HepG2 (cell line): Measurements from ENCODE around the gene CACNA1D. TPM values are rescaled to one million over a fixed set of nuclear protein-coding genes. Genes with fewer than 3 reads are reported as not detected.

ENCODE experiments used
- ADNP ChIP-seq: sonication (generic); formaldehyde crosslinking; IDR thresholded peaks from 2 replicates; pipeline ENCODE4 v1.4.0; 2020; ENCODE audit warnings: missing genetic modification reagents
- CAMTA2 ChIP-seq: sonication (generic); formaldehyde crosslinking; IDR thresholded peaks from 2 replicates; pipeline ENCODE4 v1.4.0; 2020; ENCODE audit warnings: mild to moderate bottlenecking, missing genetic modification reagents, borderline replicate concordance
- CENPT ChIP-seq: sonication (generic); formaldehyde crosslinking; IDR thresholded peaks from 2 replicates; pipeline ENCODE4 v1.8.0; 2022; ENCODE audit warnings: low read depth, mild to moderate bottlenecking, moderate library complexity, missing genetic modification reagents
- GABPB1 ChIP-seq: IDR thresholded peaks from 2 replicates; pipeline ENCODE4 v1.6.1; 2016; ENCODE audit warnings: mild to moderate bottlenecking, missing genetic modification reagents, moderate library complexity, missing compliant biosample characterization
- HOMEZ ChIP-seq: IDR thresholded peaks from 2 replicates; pipeline ENCODE4 v1.6.1; 2016; ENCODE audit warnings: low read depth
- KLF16 ChIP-seq, 2 experiments: sonication (generic) in 1 of 2; formaldehyde crosslinking in 1 of 2; IDR thresholded peaks; 2 replicates each; pipeline versions ENCODE4 v1.6.1 to v1.8.0; 2016 to 2023; ENCODE audit warnings: missing genetic modification reagents in 2 of 2, missing compliant biosample characterization in 1 of 2
- PRPF4 ChIP-seq: fragments of 200-400 bp; formaldehyde crosslinking; IDR thresholded peaks from 2 replicates; pipeline ENCODE4 v1.6.1; 2016; ENCODE audit warnings: low read length, low read depth; ENCODE audit not compliant: poor library complexity, severe bottlenecking
- TOE1 ChIP-seq: sonication (generic); formaldehyde crosslinking; IDR thresholded peaks from 2 replicates; pipeline ENCODE4 v1.4.0; 2020; ENCODE audit warnings: mild to moderate bottlenecking, missing genetic modification reagents
- TP53 ChIP-seq: sonication (generic); formaldehyde crosslinking; conservative IDR thresholded peaks from 2 replicates; pipeline ENCODE4 v1.4.0; 2020; ENCODE audit warnings: missing genetic modification reagents
- ZFP41 ChIP-seq: sonication (generic); formaldehyde crosslinking; IDR thresholded peaks from 2 replicates; pipeline ENCODE4 v1.4.0; 2020; ENCODE audit warnings: mild to moderate bottlenecking, missing genetic modification reagents, borderline replicate concordance
- ZNF331 ChIP-seq: sonication (generic); formaldehyde crosslinking; IDR thresholded peaks from 2 replicates; pipeline ENCODE4 v1.4.0; 2020; ENCODE audit warnings: missing genetic modification reagents
- ZNF484 ChIP-seq: sonication (generic); formaldehyde crosslinking; IDR thresholded peaks from 2 replicates; pipeline ENCODE4 v1.5.1; 2020; ENCODE audit warnings: mild to moderate bottlenecking, low read depth, missing genetic modification reagents, borderline replicate concordance
- polyA plus RNA-seq, 8 experiments: library from polyadenylated mRNA; depleted of rRNA in 3 of 8; stranded (reverse) in 7 of 8; unstranded in 1 of 8; fragments of >200 nt; fragmentation: Illumina TruSeq in 4 of 8; extraction: Trizol in 4 of 8; gene quantifications; 2 replicates each; pipeline versions ENCODE4 v1.2.1 to v1.2.3, GENCODE V29; 2011 to 2016; ENCODE audit warnings: low read depth in 4 of 8, missing spikeins in 1 of 8, mixed read lengths in 1 of 8; ENCODE audit not compliant: insufficient read depth in 1 of 8
- total RNA-seq, 5 experiments: library from RNA; depleted of rRNA; stranded (reverse); fragments of >200 nt; fragmentation: Illumina TruSeq; extraction: Trizol; gene quantifications; 2 replicates each; pipeline ENCODE4 v1.2.3, GENCODE V29; 2016; ENCODE audit warnings: low read depth in 1 of 5
- TF ChIP-seq, protein P1 (sequence below): sonication (generic); formaldehyde crosslinking; IDR thresholded peaks from 2 replicates; pipeline ENCODE4 v1.8.1; 2023; ENCODE audit warnings: mild to moderate bottlenecking, inconsistent platforms, moderate library complexity, missing genetic modification reagents, borderline replicate concordance
- TF ChIP-seq, protein P2 (sequence below): sonication (generic); formaldehyde crosslinking; conservative IDR thresholded peaks from 2 replicates; pipeline ENCODE4 v1.4.0; 2020; ENCODE audit warnings: mild to moderate bottlenecking, missing genetic modification reagents, moderate library complexity
- TF ChIP-seq, protein P3 (sequence below): sonication (generic); formaldehyde crosslinking; IDR thresholded peaks from 2 replicates; pipeline ENCODE4 v1.4.0; 2020; ENCODE audit warnings: missing genetic modification reagents

CACNA1D gene
- total and polyA plus RNA-seq, 2 of the 13 experiments (the other 11 are each of a cell fraction or from before 2014, with no cell fraction given) = 0.26 to 0.38 TPM

DNA sequence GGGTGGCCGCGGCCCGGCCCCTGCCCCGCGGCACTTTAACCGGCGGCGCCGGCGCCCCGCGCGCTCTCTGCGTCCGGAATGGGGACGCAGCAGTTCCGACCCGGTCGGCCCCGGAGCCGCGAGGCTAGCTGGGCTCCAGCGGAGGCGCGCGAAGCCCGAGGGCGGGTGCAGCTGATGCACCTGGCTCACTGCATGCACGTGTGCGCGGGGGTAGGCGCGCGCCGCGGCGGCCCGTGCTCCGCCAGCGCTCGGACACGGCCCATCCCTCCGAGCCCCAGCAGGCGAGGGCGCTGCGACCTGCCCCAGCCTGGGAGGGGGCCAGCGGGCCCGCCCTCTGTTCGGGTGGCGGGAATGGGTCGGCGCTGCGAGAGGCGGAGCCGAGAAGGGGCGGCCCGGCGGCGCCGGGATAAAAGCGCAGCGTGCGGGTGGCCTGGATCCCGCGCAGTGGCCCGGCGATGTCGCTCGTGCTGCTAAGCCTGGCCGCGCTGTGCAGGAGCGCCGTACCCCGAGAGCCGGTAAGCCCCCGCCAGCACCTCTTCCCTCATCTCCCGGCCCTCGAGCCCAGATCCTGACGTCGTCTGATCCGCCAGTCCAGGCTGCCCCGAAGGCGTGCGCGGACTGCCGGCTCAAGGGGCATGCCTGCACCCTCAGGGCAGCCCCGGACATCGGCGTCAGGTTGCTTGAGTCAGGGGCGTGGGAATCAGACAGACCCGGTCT is 351.9 kb downstream of the CACNA1D start, which contains the start of the genes CHDH and IL17RB (continued):
- TF ChIP-seq, protein P1, sequence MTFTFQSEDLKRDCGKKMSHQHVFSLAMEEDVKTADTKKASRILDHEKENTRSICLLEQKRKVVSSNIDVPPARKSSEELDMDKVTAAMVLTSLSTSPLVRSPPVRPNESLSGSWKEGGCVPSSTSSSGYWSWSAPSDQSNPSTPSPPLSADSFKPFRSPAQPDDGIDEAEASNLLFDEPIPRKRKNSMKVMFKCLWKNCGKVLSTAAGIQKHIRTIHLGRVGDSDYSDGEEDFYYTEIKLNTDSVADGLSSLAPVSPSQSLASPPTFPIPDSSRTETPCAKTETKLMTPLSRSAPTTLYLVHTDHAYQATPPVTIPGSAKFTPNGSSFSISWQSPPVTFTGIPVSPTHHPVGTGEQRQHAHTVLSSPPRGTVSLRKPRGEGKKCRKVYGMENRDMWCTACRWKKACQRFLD (CRISPR knock-in tag) = no peak; the same call in 1 of the 2 replicates
- TF ChIP-seq, protein P2, sequence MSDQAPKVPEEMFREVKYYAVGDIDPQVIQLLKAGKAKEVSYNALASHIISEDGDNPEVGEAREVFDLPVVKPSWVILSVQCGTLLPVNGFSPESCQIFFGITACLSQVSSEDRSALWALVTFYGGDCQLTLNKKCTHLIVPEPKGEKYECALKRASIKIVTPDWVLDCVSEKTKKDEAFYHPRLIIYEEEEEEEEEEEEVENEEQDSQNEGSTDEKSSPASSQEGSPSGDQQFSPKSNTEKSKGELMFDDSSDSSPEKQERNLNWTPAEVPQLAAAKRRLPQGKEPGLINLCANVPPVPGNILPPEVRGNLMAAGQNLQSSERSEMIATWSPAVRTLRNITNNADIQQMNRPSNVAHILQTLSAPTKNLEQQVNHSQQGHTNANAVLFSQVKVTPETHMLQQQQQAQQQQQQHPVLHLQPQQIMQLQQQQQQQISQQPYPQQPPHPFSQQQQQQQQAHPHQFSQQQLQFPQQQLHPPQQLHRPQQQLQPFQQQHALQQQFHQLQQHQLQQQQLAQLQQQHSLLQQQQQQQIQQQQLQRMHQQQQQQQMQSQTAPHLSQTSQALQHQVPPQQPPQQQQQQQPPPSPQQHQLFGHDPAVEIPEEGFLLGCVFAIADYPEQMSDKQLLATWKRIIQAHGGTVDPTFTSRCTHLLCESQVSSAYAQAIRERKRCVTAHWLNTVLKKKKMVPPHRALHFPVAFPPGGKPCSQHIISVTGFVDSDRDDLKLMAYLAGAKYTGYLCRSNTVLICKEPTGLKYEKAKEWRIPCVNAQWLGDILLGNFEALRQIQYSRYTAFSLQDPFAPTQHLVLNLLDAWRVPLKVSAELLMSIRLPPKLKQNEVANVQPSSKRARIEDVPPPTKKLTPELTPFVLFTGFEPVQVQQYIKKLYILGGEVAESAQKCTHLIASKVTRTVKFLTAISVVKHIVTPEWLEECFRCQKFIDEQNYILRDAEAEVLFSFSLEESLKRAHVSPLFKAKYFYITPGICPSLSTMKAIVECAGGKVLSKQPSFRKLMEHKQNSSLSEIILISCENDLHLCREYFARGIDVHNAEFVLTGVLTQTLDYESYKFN = peak; percentile 60
- TF ChIP-seq, protein P3, sequence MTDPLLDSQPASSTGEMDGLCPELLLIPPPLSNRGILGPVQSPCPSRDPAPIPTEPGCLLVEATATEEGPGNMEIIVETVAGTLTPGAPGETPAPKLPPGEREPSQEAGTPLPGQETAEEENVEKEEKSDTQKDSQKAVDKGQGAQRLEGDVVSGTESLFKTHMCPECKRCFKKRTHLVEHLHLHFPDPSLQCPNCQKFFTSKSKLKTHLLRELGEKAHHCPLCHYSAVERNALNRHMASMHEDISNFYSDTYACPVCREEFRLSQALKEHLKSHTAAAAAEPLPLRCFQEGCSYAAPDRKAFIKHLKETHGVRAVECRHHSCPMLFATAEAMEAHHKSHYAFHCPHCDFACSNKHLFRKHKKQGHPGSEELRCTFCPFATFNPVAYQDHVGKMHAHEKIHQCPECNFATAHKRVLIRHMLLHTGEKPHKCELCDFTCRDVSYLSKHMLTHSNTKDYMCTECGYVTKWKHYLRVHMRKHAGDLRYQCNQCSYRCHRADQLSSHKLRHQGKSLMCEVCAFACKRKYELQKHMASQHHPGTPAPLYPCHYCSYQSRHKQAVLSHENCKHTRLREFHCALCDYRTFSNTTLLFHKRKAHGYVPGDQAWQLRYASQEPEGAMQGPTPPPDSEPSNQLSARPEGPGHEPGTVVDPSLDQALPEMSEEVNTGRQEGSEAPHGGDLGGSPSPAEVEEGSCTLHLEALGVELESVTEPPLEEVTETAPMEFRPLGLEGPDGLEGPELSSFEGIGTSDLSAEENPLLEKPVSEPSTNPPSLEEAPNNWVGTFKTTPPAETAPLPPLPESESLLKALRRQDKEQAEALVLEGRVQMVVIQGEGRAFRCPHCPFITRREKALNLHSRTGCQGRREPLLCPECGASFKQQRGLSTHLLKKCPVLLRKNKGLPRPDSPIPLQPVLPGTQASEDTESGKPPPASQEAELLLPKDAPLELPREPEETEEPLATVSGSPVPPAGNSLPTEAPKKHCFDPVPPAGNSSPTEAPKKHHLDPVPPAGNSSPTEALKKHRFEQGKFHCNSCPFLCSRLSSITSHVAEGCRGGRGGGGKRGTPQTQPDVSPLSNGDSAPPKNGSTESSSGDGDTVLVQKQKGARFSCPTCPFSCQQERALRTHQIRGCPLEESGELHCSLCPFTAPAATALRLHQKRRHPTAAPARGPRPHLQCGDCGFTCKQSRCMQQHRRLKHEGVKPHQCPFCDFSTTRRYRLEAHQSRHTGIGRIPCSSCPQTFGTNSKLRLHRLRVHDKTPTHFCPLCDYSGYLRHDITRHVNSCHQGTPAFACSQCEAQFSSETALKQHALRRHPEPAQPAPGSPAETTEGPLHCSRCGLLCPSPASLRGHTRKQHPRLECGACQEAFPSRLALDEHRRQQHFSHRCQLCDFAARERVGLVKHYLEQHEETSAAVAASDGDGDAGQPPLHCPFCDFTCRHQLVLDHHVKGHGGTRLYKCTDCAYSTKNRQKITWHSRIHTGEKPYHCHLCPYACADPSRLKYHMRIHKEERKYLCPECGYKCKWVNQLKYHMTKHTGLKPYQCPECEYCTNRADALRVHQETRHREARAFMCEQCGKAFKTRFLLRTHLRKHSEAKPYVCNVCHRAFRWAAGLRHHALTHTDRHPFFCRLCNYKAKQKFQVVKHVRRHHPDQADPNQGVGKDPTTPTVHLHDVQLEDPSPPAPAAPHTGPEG (CRISPR knock-in tag) = no peak; the same call in 1 of the 2 replicates
- no peak for TF ChIP-seq PRPF4
- no peak for TF ChIP-seq ZNF484 (CRISPR knock-in tag)
- TF ChIP-seq TOE1 (CRISPR knock-in tag) = peak; percentile 80; the same call in 1 of the 2 replicates
- TF ChIP-seq ZNF331 (CRISPR knock-in tag) = peak; percentile 85
- no peak for TF ChIP-seq ADNP (CRISPR knock-in tag)
- TF ChIP-seq ZFP41 (CRISPR knock-in tag) = no peak
- peak; percentile 71; the same call in 1 of the 2 replicates for TF ChIP-seq CENPT (CRISPR knock-in tag)
- TF ChIP-seq GABPB1 (CRISPR knock-in tag) = peak; percentile 63; the same call in 1 of the 2 replicates
- no peak for TF ChIP-seq CAMTA2
- no peak; the same call in 1 of the 2 replicates for TF ChIP-seq TP53 (CRISPR knock-in tag)
- TF ChIP-seq KLF16 (CRISPR knock-in tag; IDR thresholded peaks at IDR 0.05) = peak; percentile 67 to 76; a peak in 1 of 4 replicates
- TF ChIP-seq HOMEZ (CRISPR knock-in tag) = peak; percentile 61; the same call in 1 of the 2 replicates
